ENCODE data around the gene GAGE12H. TPM values are rescaled to one million over a fixed set of nuclear protein-coding genes. Genes with fewer than 3 reads are reported as not detected.
"Not testable (repeated sequence)": the region's sequence is repeated elsewhere in the genome, so short reads cannot be mapped to it uniquely, and the experiment has no call there.

The GAGE12H gene, protein sequence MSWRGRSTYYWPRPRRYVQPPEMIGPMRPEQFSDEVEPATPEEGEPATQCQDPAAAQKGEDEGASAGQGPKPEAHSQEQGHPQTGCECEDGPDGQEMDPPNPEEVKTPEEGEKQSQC
- total RNA-seq, result not detected in 2 replicates
- long read RNA-seq, result 0 reads

GRCh38 chrX:49579649-49580048 is at the start of gene GAGE12H:
Gene GAGE12H (plus strand): TSS chrX:49579949. CDS start chrX:49581104, 1,155 bp downstream.
- not testable (repeated sequence) for H3K4me3 Mint-ChIP-seq; H3K4me1 Mint-ChIP-seq; H3K36me3 Mint-ChIP-seq (ENCODE audit: low read depth); H3K9me3 Mint-ChIP-seq; H3K27ac Mint-ChIP-seq (ENCODE audit: unreplicated experiment); DNase-seq (ENCODE audit: low read depth, low spot score); H3K27me3 Mint-ChIP-seq (ENCODE audit: low read depth)

GRCh38 chrX:49531877-49532276 is 47.9 kb upstream of the GAGE12H start, which contains the start of gene GAGE12C:
Gene GAGE12C (plus strand): TSS chrX:49532177. CDS start chrX:49533332, 1,155 bp downstream.
- not testable (repeated sequence) for H3K4me1 Mint-ChIP-seq; H3K4me3 Mint-ChIP-seq; H3K36me3 Mint-ChIP-seq (ENCODE audit: low read depth); H3K27ac Mint-ChIP-seq (ENCODE audit: unreplicated experiment); H3K9me3 Mint-ChIP-seq; H3K27me3 Mint-ChIP-seq (ENCODE audit: low read depth); DNase-seq (ENCODE audit: low read depth, low spot score)

GRCh38 chrX:49541433-49541832 is 38.3 kb upstream of the GAGE12H start, which contains the start of gene GAGE12D:
Gene GAGE12D (plus strand): TSS chrX:49541733. CDS start chrX:49542888, 1,155 bp downstream.
- not testable (repeated sequence) for H3K9me3 Mint-ChIP-seq; DNase-seq (ENCODE audit: low read depth, low spot score); H3K4me1 Mint-ChIP-seq; H3K27ac Mint-ChIP-seq (ENCODE audit: unreplicated experiment); H3K36me3 Mint-ChIP-seq (ENCODE audit: low read depth); H3K27me3 Mint-ChIP-seq (ENCODE audit: low read depth); H3K4me3 Mint-ChIP-seq

DNA sequence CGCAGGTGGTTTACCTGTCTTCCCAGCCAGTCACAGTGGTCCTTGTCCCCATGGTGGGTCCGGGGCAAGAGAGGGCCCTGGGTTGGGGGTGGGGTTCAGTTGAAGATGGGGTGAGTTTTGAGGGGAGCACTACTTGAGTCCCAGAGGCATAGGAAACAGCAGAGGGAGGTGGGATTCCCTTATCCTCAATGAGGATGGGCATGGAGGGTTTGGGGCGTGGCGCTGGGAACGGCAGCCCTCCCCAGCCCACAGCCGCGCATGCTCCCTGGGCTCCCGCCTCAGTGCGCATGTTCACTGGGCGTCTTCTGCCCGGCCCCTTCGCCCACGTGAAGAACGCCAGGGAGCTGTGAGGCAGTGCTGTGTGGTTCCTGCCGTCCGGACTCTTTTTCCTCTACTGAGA is 28.8 kb upstream of the GAGE12H start, which contains the start of gene GAGE12E:
GAGE12E (plus strand) TSS at position 301 of the 400 bp plus-strand sequence. CDS start 1,155 bp downstream, outside the sequence.
- not testable (repeated sequence) for H3K27ac Mint-ChIP-seq (ENCODE audit: unreplicated experiment); H3K9me3 Mint-ChIP-seq; DNase-seq (ENCODE audit: low read depth, low spot score); H3K4me3 Mint-ChIP-seq; H3K4me1 Mint-ChIP-seq; H3K27me3 Mint-ChIP-seq (ENCODE audit: low read depth); H3K36me3 Mint-ChIP-seq (ENCODE audit: low read depth)

GRCh38 chrX:49560542-49560941 is 19.2 kb upstream of the GAGE12H start, which contains the start of gene GAGE12F:
Gene GAGE12F (plus strand): TSS chrX:49560842. CDS start chrX:49561997, 1,155 bp downstream.
- H3K27me3 Mint-ChIP-seq (ENCODE audit: low read depth); H3K36me3 Mint-ChIP-seq (ENCODE audit: low read depth); H3K4me1 Mint-ChIP-seq; H3K9me3 Mint-ChIP-seq; DNase-seq (ENCODE audit: low read depth, low spot score); H3K4me3 Mint-ChIP-seq; H3K27ac Mint-ChIP-seq (ENCODE audit: unreplicated experiment): not testable (repeated sequence)

DNA sequence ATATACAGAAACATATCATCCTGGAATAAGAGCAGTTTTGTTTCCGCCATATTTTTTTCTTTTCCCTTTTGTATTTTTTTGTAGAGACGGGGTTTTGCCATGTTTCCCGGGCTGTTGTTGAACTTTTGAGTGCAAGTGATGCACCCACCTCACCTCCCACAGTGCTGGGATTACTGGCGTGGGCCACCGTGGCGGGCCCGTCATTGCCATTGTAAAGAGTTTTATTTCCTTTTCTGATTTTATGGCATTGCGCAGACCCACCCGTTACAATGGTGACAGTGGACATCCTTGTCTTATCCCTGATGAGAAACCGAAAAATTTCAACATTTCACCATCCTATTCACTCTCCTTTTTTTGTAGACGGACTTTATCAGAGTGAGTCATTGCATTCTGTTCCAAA is 11.0 kb upstream of the GAGE12H start:
- H3K9me3 Mint-ChIP-seq; H3K36me3 Mint-ChIP-seq (ENCODE audit: low read depth); H3K4me3 Mint-ChIP-seq; H3K27ac Mint-ChIP-seq (ENCODE audit: unreplicated experiment); H3K27me3 Mint-ChIP-seq (ENCODE audit: low read depth); DNase-seq (ENCODE audit: low read depth, low spot score); H3K4me1 Mint-ChIP-seq: not testable (repeated sequence)

DNA sequence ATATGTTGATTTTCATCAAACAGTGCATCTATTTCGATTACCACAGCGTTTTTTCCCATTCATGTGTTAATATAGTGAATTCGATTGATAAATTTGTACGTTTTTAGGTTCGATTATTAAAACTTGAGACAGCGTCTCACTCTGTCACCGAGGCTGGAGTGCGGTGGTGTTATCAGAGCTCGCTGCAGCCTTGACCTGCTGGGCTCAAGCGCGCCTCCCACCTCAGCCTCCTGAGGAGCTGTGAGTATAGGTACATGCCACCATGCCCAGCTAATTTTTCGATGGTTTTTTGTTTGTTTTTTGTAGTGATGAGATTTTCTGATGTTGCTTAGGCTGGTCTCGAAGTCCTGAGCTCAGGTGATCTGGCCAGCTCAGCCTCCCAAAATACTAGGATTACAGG is 10.6 kb upstream of the GAGE12H start:
- not testable (repeated sequence) for H3K4me1 Mint-ChIP-seq; H3K4me3 Mint-ChIP-seq; H3K27ac Mint-ChIP-seq (ENCODE audit: unreplicated experiment); H3K27me3 Mint-ChIP-seq (ENCODE audit: low read depth); H3K9me3 Mint-ChIP-seq; DNase-seq (ENCODE audit: low read depth, low spot score); H3K36me3 Mint-ChIP-seq (ENCODE audit: low read depth)

- not testable (repeated sequence) for H3K9me3 Mint-ChIP-seq; H3K36me3 Mint-ChIP-seq (ENCODE audit: low read depth); H3K4me1 Mint-ChIP-seq; DNase-seq (ENCODE audit: low read depth, low spot score); H3K4me3 Mint-ChIP-seq; H3K27me3 Mint-ChIP-seq (ENCODE audit: low read depth); H3K27ac Mint-ChIP-seq (ENCODE audit: unreplicated experiment)
Measured at GRCh38 chrX:49570100-49570499, 9.6 kb upstream of the GAGE12H start, which contains the start of gene GAGE12G. Gene GAGE12G (plus strand): TSS chrX:49570400. CDS start chrX:49571555, 1,155 bp downstream.

- not testable (repeated sequence) for H3K9me3 Mint-ChIP-seq; DNase-seq (ENCODE audit: low read depth, low spot score); H3K27ac Mint-ChIP-seq (ENCODE audit: unreplicated experiment); H3K36me3 Mint-ChIP-seq (ENCODE audit: low read depth); H3K4me3 Mint-ChIP-seq; H3K4me1 Mint-ChIP-seq; H3K27me3 Mint-ChIP-seq (ENCODE audit: low read depth)
Measured at GRCh38 chrX:49589196-49589595, 9.4 kb downstream of the GAGE12H start, which contains the start of gene GAGE2A. Gene GAGE2A (plus strand): TSS chrX:49589496. CDS start chrX:49590651, 1,155 bp downstream.

DNA sequence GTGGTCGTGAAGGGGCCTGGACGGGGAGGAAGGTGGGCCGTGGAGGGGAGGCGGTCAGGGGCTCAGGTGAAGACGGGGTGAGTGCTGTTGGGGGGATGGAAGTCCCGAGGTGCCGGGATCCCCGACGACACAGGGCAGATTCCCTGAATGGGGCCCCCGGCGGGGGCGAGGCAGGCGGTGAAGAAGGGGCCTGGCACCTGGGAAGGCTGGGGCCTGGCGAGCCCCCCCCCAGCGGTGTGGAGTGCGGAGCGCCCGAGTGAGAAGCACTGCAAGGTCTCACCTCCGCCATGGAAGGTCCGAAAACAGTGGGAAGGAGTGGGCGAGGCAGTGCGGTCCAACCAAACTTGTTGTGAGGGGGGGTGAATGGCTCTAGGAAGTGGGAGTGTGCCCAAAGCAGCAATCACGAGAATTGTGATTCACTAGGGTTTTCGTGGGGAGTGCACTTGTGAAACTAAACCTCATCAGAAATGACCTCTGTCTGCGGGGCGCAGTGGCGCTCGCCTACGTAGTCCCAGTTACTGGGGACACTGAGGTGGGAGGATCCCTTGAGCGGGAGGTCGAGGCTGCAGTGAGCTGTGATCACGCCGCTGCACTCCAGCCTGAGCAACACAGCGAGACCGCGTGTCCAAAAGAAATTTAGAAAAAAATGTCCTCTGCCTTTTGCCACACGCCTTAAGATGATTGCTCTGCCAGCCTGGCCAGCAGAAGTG is 10.2 kb downstream of the GAGE12H start:
- H3K9me3 Mint-ChIP-seq, result not testable (repeated sequence)

GRCh38 chrX:49590488-49590887 is 10.7 kb downstream of the GAGE12H start:
- not testable (repeated sequence) for H3K27me3 Mint-ChIP-seq (ENCODE audit: low read depth); H3K36me3 Mint-ChIP-seq (ENCODE audit: low read depth); DNase-seq (ENCODE audit: low read depth, low spot score); H3K9me3 Mint-ChIP-seq; H3K4me3 Mint-ChIP-seq; H3K27ac Mint-ChIP-seq (ENCODE audit: unreplicated experiment); H3K4me1 Mint-ChIP-seq

More for the DNA sequence above, 10.2 kb downstream of the GAGE12H start:
- not testable (repeated sequence) for H3K4me1 Mint-ChIP-seq; H3K4me3 Mint-ChIP-seq; H3K27me3 Mint-ChIP-seq (ENCODE audit: low read depth); H3K27ac Mint-ChIP-seq (ENCODE audit: unreplicated experiment); H3K36me3 Mint-ChIP-seq (ENCODE audit: low read depth)
- peak; percentile 1 for DNase-seq (ENCODE audit: low read depth, low spot score)

- H3K4me1 Mint-ChIP-seq; H3K27me3 Mint-ChIP-seq (ENCODE audit: low read depth); H3K4me3 Mint-ChIP-seq; H3K27ac Mint-ChIP-seq (ENCODE audit: unreplicated experiment); H3K36me3 Mint-ChIP-seq (ENCODE audit: low read depth); H3K9me3 Mint-ChIP-seq; DNase-seq (ENCODE audit: low read depth, low spot score): not testable (repeated sequence)
Measured at GRCh38 chrX:49598720-49599119, 19.0 kb downstream of the GAGE12H start, which contains the start of gene GAGE1. Gene GAGE1 (plus strand): TSS chrX:49599020. CDS start chrX:49600175, 1,155 bp downstream.
